Activated CD4-positive, alpha-beta T cell treated with anti-CD3 and anti-CD28 coated beads for 4 hours (primary cell): ENCODE results near the gene TMEM59.

ENCODE experiments used
- DNase-seq, 2 donors: peaks; one replicate each; pipeline ENCODE4 v3.0.0-alpha.2; 2020

The TMEM59 gene

DNA sequence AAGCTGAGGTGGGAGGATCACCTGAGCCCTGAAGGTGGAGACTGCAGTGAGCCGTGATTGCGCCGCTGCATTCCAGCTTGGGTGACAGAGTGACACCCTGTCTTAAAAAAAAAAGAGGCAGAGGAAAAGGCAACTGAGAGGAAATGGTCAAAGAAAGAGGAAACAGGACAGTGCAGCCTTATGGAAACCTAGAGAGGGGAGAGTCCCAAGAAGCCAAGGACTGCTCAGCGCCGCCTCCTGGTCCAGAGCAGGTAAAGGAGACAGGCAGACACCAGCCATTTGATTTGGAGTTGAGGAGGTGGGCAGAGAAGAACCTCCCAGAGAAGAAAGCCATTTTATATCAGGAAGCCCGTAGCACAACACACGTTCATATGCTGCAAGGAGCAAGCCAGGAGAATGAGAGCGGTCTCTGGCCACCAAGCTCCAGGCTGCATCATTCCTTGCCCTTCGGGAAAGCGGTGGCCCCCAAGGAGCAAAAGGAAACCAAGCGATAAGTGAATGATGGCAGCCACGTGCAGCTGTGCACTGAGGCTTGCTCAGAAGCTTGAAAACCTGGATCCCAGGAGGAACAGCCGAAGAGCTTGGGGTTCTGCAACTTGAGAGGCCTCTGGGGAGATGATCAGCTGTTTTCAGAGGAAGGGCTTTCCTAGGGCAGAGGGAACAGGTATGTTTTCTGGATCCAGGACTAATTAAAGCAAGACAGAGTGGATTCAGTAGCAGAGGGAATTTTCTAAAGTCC lies 73.1 kb downstream of the TMEM59 start:
- DNase-seq = no peak
